T-cell (primary cell): ENCODE results near the gene PRDM16. TPM values are rescaled to one million over a fixed set of nuclear protein-coding genes. Genes with fewer than 3 reads are reported as not detected.

Experiments used
- ATAC-seq, 4 experiments: fragments of 200-7000 bp in 3 of 4; fragments of 150-1000 bp in 1 of 4; cut with Tn5 transposase; replicated peaks in 1 of 4; 1 replicate in 3 of 4; 2 replicates in 1 of 4; pipeline ENCODE4 v1.10.0; 2021; ENCODE audit warnings: moderate library complexity in 3 of 4, mild to moderate bottlenecking in 2 of 4, moderate number of reproducible peaks in 1 of 4
- CTCF ChIA-PET, 2 donors: fragments of 300-600 bp; sonication (Branson Sonifier 250); formaldehyde crosslinking; loops; one replicate each; lab custom pipeline; 2022; ENCODE audit warnings: antibody characterized with exemption in 2 of 2; lab: Charles Lee
- POLR2A ChIA-PET, 2 donors: fragments of 300-600 bp; sonication (Branson Sonifier 250); formaldehyde crosslinking; loops; one replicate each; lab custom pipeline; 2022; ENCODE audit warnings: antibody characterized with exemption in 2 of 2; lab: Charles Lee
- DNase-seq, 35 experiments: peaks; one replicate each; pipeline versions ENCODE4 v3.0.0 to v3.0.0-alpha.2; 2013 to 2023
- H3K27ac ChIP-seq: one replicate; pipeline ENCODE4 v1.5.1; 2013; ENCODE audit warnings: low read length
- H3K27me3 ChIP-seq, 2 experiments: replicated peaks in 1 of 2; 1 replicate in 1 of 2; 2 replicates in 1 of 2; pipeline versions ENCODE4 v1.6.1 to v1.7.0; 2013; ENCODE audit warnings: low read length in 1 of 2, mixed read lengths in 1 of 2; ENCODE audit not compliant: control insufficient read depth in 2 of 2, insufficient read depth in 2 of 2; ENCODE audit errors: extremely low read depth in 1 of 2
- H3K36me3 ChIP-seq, 2 donors: 1 replicate in 1 of 2; 2 replicates in 1 of 2; pipeline versions ENCODE4 v1.6.1 to v1.7.0; 2013; ENCODE audit warnings: low read length in 1 of 2; ENCODE audit not compliant: control insufficient read depth in 2 of 2, insufficient read depth in 1 of 2; ENCODE audit errors: extremely low read depth in 1 of 2
- H3K4me1 ChIP-seq, 2 experiments: 1 replicate in 1 of 2; 2 replicates in 1 of 2; pipeline versions ENCODE4 v1.6.1 to v1.7.0; 2013; ENCODE audit warnings: low read length in 2 of 2, mixed read lengths in 1 of 2; ENCODE audit not compliant: insufficient read depth in 2 of 2, control insufficient read depth in 1 of 2; ENCODE audit errors: extremely low read depth in 1 of 2
- H3K4me3 ChIP-seq, 2 donors: 1 replicate in 1 of 2; 2 replicates in 1 of 2; pipeline versions ENCODE4 v1.5.1 to v1.7.0; 2013; ENCODE audit warnings: mild to moderate bottlenecking in 2 of 2, low read length in 1 of 2, moderate library complexity in 1 of 2; ENCODE audit not compliant: control insufficient read depth in 1 of 2; ENCODE audit errors: extremely low read depth in 1 of 2
- H3K9me3 ChIP-seq: 2 replicates; pipeline ENCODE4 v1.7.0; 2013
- H3K27ac Mint-ChIP-seq, 2 donors: one replicate each; pipeline ENCODE4 v1.8.0; 2020 to 2021; ENCODE audit warnings: mild to moderate bottlenecking in 2 of 2, mixed read lengths in 2 of 2
- H3K27me3 Mint-ChIP-seq, 2 donors: one replicate each; pipeline ENCODE4 v1.8.0; 2021 to 2022; ENCODE audit warnings: mixed read lengths in 2 of 2
- H3K36me3 Mint-ChIP-seq: one replicate; pipeline ENCODE4 v1.8.0; 2021; ENCODE audit warnings: mixed read lengths
- H3K4me1 Mint-ChIP-seq, 3 donors: one replicate each; pipeline ENCODE4 v1.8.0; 2020 to 2022; ENCODE audit warnings: mixed read lengths in 3 of 3, mild to moderate bottlenecking in 1 of 3
- H3K4me3 Mint-ChIP-seq, 3 donors: one replicate each; pipeline ENCODE4 v1.8.0; 2020 to 2022; ENCODE audit warnings: mild to moderate bottlenecking in 3 of 3, mixed read lengths in 3 of 3, moderate library complexity in 3 of 3
- H3K9me3 Mint-ChIP-seq, 3 donors: one replicate each; pipeline ENCODE4 v1.8.0; 2020 to 2022; ENCODE audit warnings: mixed read lengths in 3 of 3
- WGBS: methylation state at CpG from one replicate; pipeline ENCODE4 v1.1.5; 2013; ENCODE audit warnings: missing lambda C conversion rate; ENCODE audit not compliant: insufficient coverage; 5-methylcytosine and 5-hydroxymethylcytosine counted together
- total RNA-seq, 35 experiments: library from RNA in 6 of 35; stranded (reverse) in 6 of 35; fragments of 120-200 nt in 1 of 35; gene quantifications; one replicate each; pipeline versions ENCODE4 v1.2.1 to v1.2.4 and lab custom pipeline; 2013 to 2026

PRDM16 gene
- total RNA-seq, 5 donors from 2014 or later (not counting 1 experiment from before 2014, with no cell fraction given): 0.15 to 0.70 (median 0.24) TPM; not detected in 1

GRCh38 chr1:3178279-3178678 is 109.3 kb downstream of the PRDM16 start:
- Mint-ChIP-seq H3K27me3 (peaks cover 10 to 12% of the 10 kb centered on the region in 2 donors), H3K9me3 (no peaks in the 10 kb centered on the region), H3K27ac (no peak overlapping the region), H3K36me3 (no peaks in the 10 kb centered on the region), H3K4me3 (no peak overlapping the region), H3K4me1 (no peaks in the 10 kb centered on the region)
- Histone ChIP-seq H3K9me3 (no peaks in the 10 kb centered on the region), H3K4me3 (no peak overlapping the region), H3K4me1 (no peaks in the 10 kb centered on the region), H3K27me3 (peaks cover 0 to 43% of the 10 kb centered on the region in 2 experiments), H3K27ac (no peak overlapping the region), H3K36me3 (no peaks in the 10 kb centered on the region)
- CTCF ChIA-PET: no interaction called here
- ATAC-seq (no peak), DNase-seq (no peak)
- POLR2A ChIA-PET: no interaction called here
- 85% methylated on average over 7 of the region's 16 CpGs for WGBS

GRCh38 chr1:3179471-3179870 is 110.5 kb downstream of the PRDM16 start:
- DNase-seq: no peak
- CTCF ChIA-PET: no interaction called here
- 76% methylated on average over 7 of the region's 15 CpGs for WGBS
- Mint-ChIP-seq H3K4me3 (no peak overlapping the region), H3K36me3 (no peaks in the 10 kb centered on the region), H3K27me3 (peaks cover 2 to 10% of the 10 kb centered on the region in 2 donors), H3K9me3 (no peaks in the 10 kb centered on the region), H3K27ac (no peak overlapping the region), H3K4me1 (no peaks in the 10 kb centered on the region)
- Histone ChIP-seq H3K27me3 (peaks cover 0 to 43% of the 10 kb centered on the region in 2 experiments), H3K4me1 (no peaks in the 10 kb centered on the region), H3K9me3 (no peaks in the 10 kb centered on the region), H3K4me3 (no peak overlapping the region), H3K36me3 (no peaks in the 10 kb centered on the region), H3K27ac (no peak overlapping the region)
- ATAC-seq: no peak
- POLR2A ChIA-PET: no interaction called here

- CTCF ChIA-PET: no interaction called here
- Mint-ChIP-seq H3K4me3 (no peak overlapping the region), H3K36me3 (no peaks in the 10 kb centered on the region), H3K4me1 (no peaks in the 10 kb centered on the region), H3K27ac (no peak overlapping the region), H3K27me3 (peaks cover 9 to 18% of the 10 kb centered on the region in 2 donors), H3K9me3 (no peaks in the 10 kb centered on the region)
- 94% methylated on average over 36 of the region's 36 CpGs for WGBS
- Histone ChIP-seq H3K27me3 (peaks cover 0 to 43% of the 10 kb centered on the region in 2 experiments), H3K4me1 (no peaks in the 10 kb centered on the region), H3K36me3 (no peaks in the 10 kb centered on the region), H3K9me3 (no peaks in the 10 kb centered on the region), H3K4me3 (no peak overlapping the region), H3K27ac (no peak overlapping the region)
- POLR2A ChIA-PET: no interaction called here
- no peak for ATAC-seq
- no peak for DNase-seq
These were observed 111.9 kb downstream of the PRDM16 start for GRCh38 chr1:3180915-3181314.

GRCh38 chr1:3181956-3182355 is 113.0 kb downstream of the PRDM16 start:
- Histone ChIP-seq H3K9me3 (no peaks in the 10 kb centered on the region), H3K27me3 (peaks cover 0 to 49% of the 10 kb centered on the region in 2 experiments), H3K4me1 (no peaks in the 10 kb centered on the region), H3K27ac (no peak overlapping the region), H3K36me3 (no peaks in the 10 kb centered on the region), H3K4me3 (no peak overlapping the region)
- DNase-seq (no peak), ATAC-seq (no peak)
- H3K36me3 Mint-ChIP-seq: no peaks in the 10 kb centered on the region
- CTCF ChIA-PET: no interaction called here
- peaks cover 9 to 25% of the 10 kb centered on the region in 2 donors for H3K27me3 Mint-ChIP-seq
- no peaks in the 10 kb centered on the region for H3K4me1 Mint-ChIP-seq
- no peak overlapping the region for H3K4me3 Mint-ChIP-seq
- POLR2A ChIA-PET: no interaction called here
- 43% methylated on average over 13 of the region's 14 CpGs for WGBS
- H3K9me3 Mint-ChIP-seq: no peaks in the 10 kb centered on the region
- no peak overlapping the region for H3K27ac Mint-ChIP-seq

GRCh38 chr1:3183411-3183810 is 114.4 kb downstream of the PRDM16 start:
- no peak for DNase-seq
- H3K4me3 Mint-ChIP-seq: no peak overlapping the region
- H3K9me3 ChIP-seq: no peaks in the 10 kb centered on the region
- no peaks in the 10 kb centered on the region for H3K4me1 ChIP-seq
- H3K27ac ChIP-seq: no peak overlapping the region
- peaks cover 15 to 38% of the 10 kb centered on the region in 2 donors for H3K27me3 Mint-ChIP-seq
- H3K9me3 Mint-ChIP-seq: no peaks in the 10 kb centered on the region
- 16% methylated on average over 7 of the region's 13 CpGs for WGBS
- no peaks in the 10 kb centered on the region for H3K4me1 Mint-ChIP-seq
- POLR2A ChIA-PET: no interaction called here
- H3K27me3 ChIP-seq: peaks cover 0 to 64% of the 10 kb centered on the region in 2 experiments
- no peak overlapping the region for H3K4me3 ChIP-seq
- H3K27ac Mint-ChIP-seq: no peak overlapping the region
- CTCF ChIA-PET: no interaction called here
- no peaks in the 10 kb centered on the region for H3K36me3 Mint-ChIP-seq
- no peak for ATAC-seq
- no peaks in the 10 kb centered on the region for H3K36me3 ChIP-seq

GRCh38 chr1:3183813-3184212 is 114.8 kb downstream of the PRDM16 start:
- peaks cover 15 to 41% of the 10 kb centered on the region in 2 donors for H3K27me3 Mint-ChIP-seq
- ChIA-PET POLR2A (no interaction called here), CTCF (no interaction called here)
- H3K36me3 ChIP-seq: no peaks in the 10 kb centered on the region
- H3K27me3 ChIP-seq: peaks cover 0 to 68% of the 10 kb centered on the region in 2 experiments
- no peak overlapping the region for H3K4me3 ChIP-seq
- ATAC-seq (no peak), DNase-seq (no peak)
- H3K9me3 Mint-ChIP-seq: no peaks in the 10 kb centered on the region
- no peaks in the 10 kb centered on the region for H3K4me1 Mint-ChIP-seq
- H3K4me1 ChIP-seq: no peaks in the 10 kb centered on the region
- no peak overlapping the region for H3K4me3 Mint-ChIP-seq
- no peaks in the 10 kb centered on the region for H3K9me3 ChIP-seq
- no peak overlapping the region for H3K27ac Mint-ChIP-seq
- no peaks in the 10 kb centered on the region for H3K36me3 Mint-ChIP-seq
- no peak overlapping the region for H3K27ac ChIP-seq
- WGBS: 36% methylated on average over 3 of the region's 22 CpGs

- Histone ChIP-seq H3K36me3 (no peaks in the 10 kb centered on the region), H3K9me3 (no peaks in the 10 kb centered on the region), H3K27ac (no peak overlapping the region), H3K27me3 (peaks cover 0 to 76% of the 10 kb centered on the region in 2 experiments), H3K4me1 (no peaks in the 10 kb centered on the region), H3K4me3 (no peak overlapping the region)
- POLR2A ChIA-PET: no interaction called here
- CTCF ChIA-PET: no interaction called here
- Mint-ChIP-seq H3K27me3 (peaks cover 15 to 48% of the 10 kb centered on the region in 2 donors), H3K27ac (no peak overlapping the region), H3K4me1 (no peaks in the 10 kb centered on the region), H3K9me3 (no peaks in the 10 kb centered on the region), H3K4me3 (no peak overlapping the region), H3K36me3 (no peaks in the 10 kb centered on the region)
- ATAC-seq (no peak), DNase-seq (no peak)
- WGBS: 87% methylated on average over 12 of the region's 20 CpGs
These were observed 115.7 kb downstream of the PRDM16 start for GRCh38 chr1:3184666-3185065.
